SU-DHL-6 (cell line): ENCODE measurements around the gene EAF2.

Source experiments
- EZH2phosphoT487 ChIP-seq: fragments of 200-600 bp; sonication (generic), shearing (Covaris generic); conservative IDR thresholded peaks from 2 replicates; pipeline ENCODE4 v1.6.1; 2018; ENCODE audit warnings: mild to moderate bottlenecking, antibody characterized with exemption, low read length, moderate library complexity, mixed read lengths
- TF ChIP-seq, protein P1 (sequence below): fragments of 200-600 bp; sonication (generic); IDR thresholded peaks from one replicate; pipeline ENCODE4 v1.5.1; 2017; ENCODE audit warnings: antibody characterized with exemption, mild to moderate bottlenecking, low read length, moderate library complexity; ENCODE audit not compliant: insufficient read depth, poor library complexity, severe bottlenecking

DNA sequence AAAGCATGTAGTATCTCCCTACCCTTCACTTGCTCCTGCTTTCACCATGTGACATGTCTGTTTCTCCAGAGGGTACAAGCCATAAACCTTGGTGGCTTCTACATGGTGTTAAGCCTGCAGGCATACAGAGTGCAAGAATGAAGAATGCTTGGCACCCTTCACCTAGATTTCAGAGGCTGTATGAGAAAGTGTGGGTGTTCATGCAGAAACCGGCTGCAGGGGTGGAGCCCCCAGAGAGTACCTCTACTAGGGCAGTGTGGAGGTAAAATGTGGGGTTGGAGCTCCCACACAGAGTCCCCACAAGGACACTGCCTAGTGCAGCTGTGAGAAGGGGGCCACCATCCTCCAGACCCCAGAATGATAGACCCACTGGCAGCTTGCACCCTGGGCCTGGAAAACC lies 91.4 kb downstream of the EAF2 start:
- TF ChIP-seq, protein P1, sequence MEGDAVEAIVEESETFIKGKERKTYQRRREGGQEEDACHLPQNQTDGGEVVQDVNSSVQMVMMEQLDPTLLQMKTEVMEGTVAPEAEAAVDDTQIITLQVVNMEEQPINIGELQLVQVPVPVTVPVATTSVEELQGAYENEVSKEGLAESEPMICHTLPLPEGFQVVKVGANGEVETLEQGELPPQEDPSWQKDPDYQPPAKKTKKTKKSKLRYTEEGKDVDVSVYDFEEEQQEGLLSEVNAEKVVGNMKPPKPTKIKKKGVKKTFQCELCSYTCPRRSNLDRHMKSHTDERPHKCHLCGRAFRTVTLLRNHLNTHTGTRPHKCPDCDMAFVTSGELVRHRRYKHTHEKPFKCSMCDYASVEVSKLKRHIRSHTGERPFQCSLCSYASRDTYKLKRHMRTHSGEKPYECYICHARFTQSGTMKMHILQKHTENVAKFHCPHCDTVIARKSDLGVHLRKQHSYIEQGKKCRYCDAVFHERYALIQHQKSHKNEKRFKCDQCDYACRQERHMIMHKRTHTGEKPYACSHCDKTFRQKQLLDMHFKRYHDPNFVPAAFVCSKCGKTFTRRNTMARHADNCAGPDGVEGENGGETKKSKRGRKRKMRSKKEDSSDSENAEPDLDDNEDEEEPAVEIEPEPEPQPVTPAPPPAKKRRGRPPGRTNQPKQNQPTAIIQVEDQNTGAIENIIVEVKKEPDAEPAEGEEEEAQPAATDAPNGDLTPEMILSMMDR, result no peak
- no peak for TF ChIP-seq EZH2phosphoT487
